Lower lobe of right lung (tissue), 2 donors: ENCODE results near the gene IFRD2. TPM values are rescaled to one million over a fixed set of nuclear protein-coding genes. Genes with fewer than 3 reads are reported as not detected.

Experiments
- ATAC-seq, 2 donors: fragments of 200-7000 bp; cut with Tn5 transposase; one replicate each; pipeline ENCODE4 v1.9.1; 2020 to 2022; ENCODE audit warnings: mild to moderate bottlenecking in 2 of 2, moderate library complexity in 2 of 2
- DNase-seq: peaks from one replicate; pipeline ENCODE4 v3.0.0-alpha.2; 2020
- H3K27ac ChIP-seq: fragments of 200-600 bp; one replicate; pipeline ENCODE4 v1.8.0; 2022
- H3K27me3 ChIP-seq: fragments of 200-600 bp; one replicate; pipeline ENCODE4 v1.8.0; 2022; ENCODE audit warnings: low read depth
- H3K36me3 ChIP-seq: fragments of 200-600 bp; one replicate; pipeline ENCODE4 v1.8.0; 2022; ENCODE audit warnings: mild to moderate bottlenecking
- H3K4me1 ChIP-seq: fragments of 200-600 bp; one replicate; pipeline ENCODE4 v1.8.0; 2022
- H3K4me3 ChIP-seq: fragments of 200-600 bp; one replicate; pipeline ENCODE4 v1.8.0; 2022; ENCODE audit warnings: mild to moderate bottlenecking
- H3K9me3 ChIP-seq: fragments of 200-600 bp; one replicate; pipeline ENCODE4 v1.8.0; 2022
- CTCF ChIP-seq: fragments of 200-600 bp; IDR thresholded peaks from one replicate; pipeline ENCODE4 v1.8.0; 2022; ENCODE audit warnings: antibody characterized with exemption, mild to moderate bottlenecking
- intact Hi-C: fragments of 100-400 bp; cut with DNase I; formaldehyde crosslinking; loops from one replicate; pipeline ENCODE4 v1.11.0; 2022
- total RNA-seq: library from RNA; stranded (reverse); fragmentation: NEBNext Ultra II Directional; extraction: Animal tissue kit (Norgen Biotek cat#: 25700); gene quantifications from one replicate; pipeline ENCODE4 v1.2.1, GENCODE V29; 2021
- donor health status: DM: no; HTN: yes; CAD: no; lungs with severe emphysema.

The IFRD2 gene
- total RNA-seq, 1 donor from 2014 or later, result 66.9 TPM

GRCh38 chr3:50294492-50295403 is 2.5 kb upstream of the IFRD2 start:
- no peaks in the 10 kb centered on the region for H3K9me3 ChIP-seq
- no peak overlapping the region for H3K27ac ChIP-seq
- intact Hi-C loops, result no loop called here
- ATAC-seq, result no peak
- no peaks in the 10 kb centered on the region for H3K27me3 ChIP-seq
- peaks cover 8% of the 10 kb centered on the region for H3K36me3 ChIP-seq
- TF ChIP-seq CTCF, result no peak
- H3K4me3 ChIP-seq, result no peak overlapping the region
- no peak for DNase-seq
- peaks cover 43% of the 10 kb centered on the region for H3K4me1 ChIP-seq

- Histone ChIP-seq H3K4me3 (no peak overlapping the region), H3K36me3 (peaks cover 15% of the 10 kb centered on the region), H3K4me1 (peaks cover 41% of the 10 kb centered on the region), H3K9me3 (no peaks in the 10 kb centered on the region), H3K27me3 (no peaks in the 10 kb centered on the region), H3K27ac (no peak overlapping the region)
- DNase-seq (no peak), ATAC-seq (no peak)
- no peak for TF ChIP-seq CTCF
- intact Hi-C loops, result no loop called here
These were observed 1.9 kb upstream of the IFRD2 start for GRCh38 chr3:50294089-50294488.

GRCh38 chr3:50293079-50293801 is 1.0 kb upstream of the IFRD2 start:
- DNase-seq (no peak), ATAC-seq (no peak)
- Histone ChIP-seq H3K4me3 (peak overlapping the region; percentile 70), H3K4me1 (peaks cover 34% of the 10 kb centered on the region), H3K27me3 (no peaks in the 10 kb centered on the region), H3K9me3 (no peaks in the 10 kb centered on the region), H3K36me3 (peaks cover 23% of the 10 kb centered on the region), H3K27ac (peak overlapping the region; percentile 87)
- no peak for TF ChIP-seq CTCF
- intact Hi-C loops, result no loop called here

GRCh38 chr3:50290161-50290641 is 2.0 kb downstream of the IFRD2 start:
- no peak for DNase-seq
- intact Hi-C loops, result no loop called here

More at GRCh38 chr3:50290161-50290641, 2.0 kb downstream of the IFRD2 start:
- Histone ChIP-seq H3K27ac (no peak overlapping the region), H3K27me3 (no peaks in the 10 kb centered on the region), H3K4me3 (no peak overlapping the region), H3K4me1 (peaks cover 26% of the 10 kb centered on the region), H3K36me3 (peaks cover 42% of the 10 kb centered on the region), H3K9me3 (no peaks in the 10 kb centered on the region)
- TF ChIP-seq CTCF, result no peak
- no peak for ATAC-seq
